Measurements from ENCODE around the gene DGCR8.

DGCR8 gene

DNA sequence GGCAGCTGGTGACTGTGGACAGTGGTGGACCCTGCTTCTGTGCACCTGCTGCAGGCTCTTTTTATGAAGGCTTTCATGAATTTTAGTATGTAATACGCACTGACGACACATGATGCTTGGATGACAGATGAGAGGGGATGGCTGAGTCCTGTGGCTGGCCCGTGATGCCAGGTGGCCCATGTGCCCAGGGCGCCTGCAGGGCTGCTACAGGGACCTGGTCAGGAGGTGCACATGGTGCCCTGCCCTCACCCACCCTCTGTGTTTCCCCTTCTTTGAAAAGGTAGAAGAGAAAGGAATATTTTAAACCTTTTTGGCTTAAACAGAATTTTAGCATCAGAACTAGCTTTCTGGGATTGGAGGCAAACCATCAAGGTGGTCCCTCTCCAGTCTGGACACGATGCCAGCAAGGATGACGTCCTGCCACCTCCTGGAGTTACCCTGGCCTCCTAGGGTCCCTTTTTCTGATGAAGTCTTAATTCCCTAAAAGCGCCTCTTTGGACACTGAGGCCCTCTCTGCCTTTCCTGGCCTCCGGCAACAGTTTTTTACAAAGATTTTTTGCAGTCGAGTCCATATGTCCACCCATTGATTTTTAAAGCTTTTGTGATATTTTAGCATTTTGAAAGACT, 30.4 kb downstream of the DGCR8 start:
- H2BK15ac ChIP-seq (ENCODE audit: low read length) = no peak overlapping the region
- no peaks in the 10 kb centered on the region for H3K27me3 ChIP-seq (ENCODE audit: control insufficient read depth in 3 of 3, insufficient read depth in 3 of 3, low read depth in 1 of 3, low read length in 3 of 3)
- peaks cover 90 to 100% of the 10 kb centered on the region in 2 donors for H3K36me3 ChIP-seq (replicated peaks in 1 of 2; ENCODE audit: control insufficient read depth in 2 of 2, insufficient read depth in 2 of 2, low read length in 2 of 2)
- peaks cover 27% of the 10 kb centered on the region for H3K79me1 ChIP-seq (ENCODE audit: low read depth, low read length)
- no peak overlapping the region for H2AK5ac ChIP-seq (ENCODE audit: low read depth, low read length)
- no peak overlapping the region for H2BK120ac ChIP-seq (ENCODE audit: low read depth, low read length)
- H3K14ac ChIP-seq (ENCODE audit: low read length) = no peak overlapping the region
- no peak overlapping the region for H2AFZ ChIP-seq (ENCODE audit: low read length)
- no peak overlapping the region for H3K18ac ChIP-seq (ENCODE audit: low read length)
- DNase-seq (ENCODE audit: low spot score) = no peak
- no peaks in the 10 kb centered on the region for H3K9me3 ChIP-seq (replicated peaks in 1 of 2; ENCODE audit: control insufficient read depth in 2 of 2, insufficient read depth in 1 of 2, low read depth in 1 of 2, low read length in 2 of 2)
- no CpG with 5 or more reads among the region's 9 CpGs for WGBS, 2 donors (ENCODE audit: extremely low coverage in 2 of 2, insufficient read length in 2 of 2, insufficient replicate concordance in 1 of 2)
- no peak overlapping the region for H3K4me2 ChIP-seq (ENCODE audit: insufficient read depth, low read length, poor library complexity, severe bottlenecking)
- no peak overlapping the region for H2BK12ac ChIP-seq (ENCODE audit: low read length)
- no peak overlapping the region for H3K27ac ChIP-seq (replicated peaks; ENCODE audit: low read length)
- H3K4ac ChIP-seq (ENCODE audit: low read length) = no peak overlapping the region
- no peak overlapping the region for H4K8ac ChIP-seq (ENCODE audit: low read depth, low read length)
- no peak overlapping the region for H3K9ac ChIP-seq (ENCODE audit: low read depth, low read length, poor library complexity)
- no peak overlapping the region for H4K91ac ChIP-seq (ENCODE audit: low read depth, low read length, poor library complexity)
- no peaks in the 10 kb centered on the region for H3K4me1 ChIP-seq (ENCODE audit: control insufficient read depth in 2 of 2, insufficient read depth in 1 of 2, low read depth in 1 of 2, low read length in 2 of 2)
- no peak overlapping the region for H3K4me3 ChIP-seq (ENCODE audit: low read length in 2 of 2)
- H2BK5ac ChIP-seq (ENCODE audit: low read length) = no peak overlapping the region
- peak overlapping the region; percentile 95 for H3K23ac ChIP-seq (ENCODE audit: low read depth, low read length, poor library complexity)

DNA sequence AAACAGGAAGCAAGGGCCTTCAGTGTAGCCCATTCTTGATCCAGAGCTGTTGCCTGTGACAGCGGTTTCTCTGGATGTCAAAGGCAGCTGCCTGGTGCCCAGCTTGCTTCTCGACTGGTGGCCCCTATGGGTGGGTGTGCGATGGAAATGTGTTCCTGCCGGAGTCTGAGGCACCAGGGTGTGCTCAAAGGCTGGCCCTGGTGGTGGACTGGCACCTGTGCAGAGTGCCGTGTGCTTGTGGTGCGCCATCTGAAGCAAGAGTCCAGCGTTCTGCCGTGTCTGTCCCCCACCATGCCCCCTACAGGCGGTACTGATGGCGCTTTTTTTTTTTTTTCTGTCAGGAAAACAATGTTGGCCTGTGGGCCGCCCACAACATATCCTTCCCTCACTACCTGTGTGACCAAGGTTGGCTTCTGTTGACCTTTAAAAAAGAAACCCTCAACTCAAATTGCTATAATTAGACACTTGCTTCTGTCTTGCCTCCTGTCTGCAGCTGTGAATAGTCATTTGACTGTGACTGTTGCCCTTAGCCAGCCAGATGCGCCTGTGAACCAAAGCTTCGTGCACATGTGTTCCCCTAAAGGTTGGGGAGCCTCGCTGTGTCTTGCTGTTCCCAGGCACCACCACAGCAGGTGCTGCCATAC, 31.1 kb downstream of the DGCR8 start:
- Histone ChIP-seq H2BK12ac (ENCODE audit: low read length) (no peak overlapping the region), H3K4me2 (ENCODE audit: insufficient read depth, low read length, poor library complexity, severe bottlenecking) (no peak overlapping the region), H3K14ac (ENCODE audit: low read length) (no peak overlapping the region), H3K18ac (ENCODE audit: low read length) (no peak overlapping the region), H3K27ac (replicated peaks; ENCODE audit: low read length) (peak overlapping the region; percentile 56), H2BK5ac (ENCODE audit: low read length) (no peak overlapping the region), H3K9ac (ENCODE audit: low read depth, low read length, poor library complexity) (peak overlapping the region; percentile 12), H3K9me3 (replicated peaks in 1 of 2; ENCODE audit: control insufficient read depth in 2 of 2, insufficient read depth in 1 of 2, low read depth in 1 of 2, low read length in 2 of 2) (no peaks in the 10 kb centered on the region), H2AK5ac (ENCODE audit: low read depth, low read length) (no peak overlapping the region), H3K79me1 (ENCODE audit: low read depth, low read length) (peaks cover 29% of the 10 kb centered on the region), H3K23ac (ENCODE audit: low read depth, low read length, poor library complexity) (peak overlapping the region; percentile 89), H3K4ac (ENCODE audit: low read length) (no peak overlapping the region), H3K27me3 (ENCODE audit: control insufficient read depth in 3 of 3, insufficient read depth in 3 of 3, low read depth in 1 of 3, low read length in 3 of 3) (no peaks in the 10 kb centered on the region), H2AFZ (ENCODE audit: low read length) (no peak overlapping the region), H2BK120ac (ENCODE audit: low read depth, low read length) (no peak overlapping the region), H3K4me1 (ENCODE audit: control insufficient read depth in 2 of 2, insufficient read depth in 1 of 2, low read depth in 1 of 2, low read length in 2 of 2) (peaks cover 2 to 3% of the 10 kb centered on the region in 2 donors), H4K8ac (ENCODE audit: low read depth, low read length) (no peak overlapping the region), H3K36me3 (replicated peaks in 1 of 2; ENCODE audit: control insufficient read depth in 2 of 2, insufficient read depth in 2 of 2, low read length in 2 of 2) (peaks cover 89 to 100% of the 10 kb centered on the region in 2 donors), H2BK15ac (ENCODE audit: low read length) (no peak overlapping the region), H3K4me3 (ENCODE audit: low read length in 2 of 2) (no peak overlapping the region), H4K91ac (ENCODE audit: low read depth, low read length, poor library complexity) (no peak overlapping the region)
- WGBS, 2 donors (ENCODE audit: extremely low coverage in 2 of 2, insufficient read length in 2 of 2, insufficient replicate concordance in 1 of 2) = no CpG with 5 or more reads among the region's 14 CpGs
- no peak for DNase-seq (ENCODE audit: low spot score)

DNA sequence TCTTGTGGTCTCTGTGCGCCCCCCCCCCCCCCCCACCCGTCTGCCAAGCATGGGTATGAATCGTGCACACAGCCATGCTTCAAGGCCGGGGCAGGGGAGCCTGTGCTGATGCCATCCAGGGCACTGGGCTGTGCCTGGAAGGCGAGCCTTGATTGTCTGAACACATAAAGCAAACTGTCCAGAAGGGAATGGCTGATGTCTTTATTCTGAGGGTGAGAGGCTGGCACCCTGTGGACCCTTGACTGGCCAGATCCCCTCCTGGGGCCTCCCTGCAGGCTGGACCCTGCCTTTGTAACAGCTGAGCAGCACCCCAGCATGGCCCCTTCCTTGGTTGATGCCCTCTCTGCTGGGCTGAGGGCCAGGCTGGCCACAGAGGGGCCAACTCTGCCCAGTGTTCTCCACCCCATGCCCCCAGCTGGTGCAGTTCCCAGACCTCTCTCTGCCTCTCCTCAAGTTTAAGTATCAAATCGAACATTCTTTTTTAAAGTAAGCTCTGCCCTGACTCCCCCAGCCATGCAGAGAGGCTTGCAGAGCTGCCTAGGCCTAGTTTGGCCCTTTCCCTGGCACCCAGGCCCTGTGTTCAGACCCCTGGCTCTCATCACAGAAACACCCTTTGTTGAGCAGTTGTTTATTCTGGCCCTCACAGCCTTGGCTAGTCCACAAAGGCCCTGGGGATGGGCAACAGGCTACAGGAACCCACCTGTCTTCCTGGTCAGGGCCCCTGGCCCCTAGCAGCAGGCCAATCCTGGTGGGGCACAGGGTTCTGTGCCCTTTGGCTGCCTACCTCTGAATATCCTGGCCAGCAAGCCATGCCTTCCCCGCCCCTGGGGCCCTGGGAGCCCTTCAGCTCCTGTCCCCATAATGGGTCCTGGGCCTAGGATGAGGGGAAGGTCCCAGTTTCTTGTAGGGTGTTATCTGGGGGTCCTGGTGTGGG, 31.9 kb downstream of the DGCR8 start:
- Histone ChIP-seq H3K9ac (ENCODE audit: low read depth, low read length, poor library complexity) (no peak overlapping the region), H4K8ac (ENCODE audit: low read depth, low read length) (no peak overlapping the region), H2AFZ (ENCODE audit: low read length) (no peak overlapping the region), H3K27me3 (ENCODE audit: control insufficient read depth in 3 of 3, insufficient read depth in 3 of 3, low read depth in 1 of 3, low read length in 3 of 3) (no peaks in the 10 kb centered on the region), H3K9me3 (replicated peaks in 1 of 2; ENCODE audit: control insufficient read depth in 2 of 2, insufficient read depth in 1 of 2, low read depth in 1 of 2, low read length in 2 of 2) (no peaks in the 10 kb centered on the region), H2BK120ac (ENCODE audit: low read depth, low read length) (no peak overlapping the region), H3K4me3 (ENCODE audit: low read length in 2 of 2) (no peak overlapping the region), H4K91ac (ENCODE audit: low read depth, low read length, poor library complexity) (no peak overlapping the region), H3K4me1 (ENCODE audit: control insufficient read depth in 2 of 2, insufficient read depth in 1 of 2, low read depth in 1 of 2, low read length in 2 of 2) (peaks cover 3 to 4% of the 10 kb centered on the region in 2 donors), H3K14ac (ENCODE audit: low read length) (no peak overlapping the region), H3K4me2 (ENCODE audit: insufficient read depth, low read length, poor library complexity, severe bottlenecking) (no peak overlapping the region), H3K79me1 (ENCODE audit: low read depth, low read length) (peaks cover 34% of the 10 kb centered on the region), H2BK15ac (ENCODE audit: low read length) (no peak overlapping the region), H2BK12ac (ENCODE audit: low read length) (no peak overlapping the region), H2BK5ac (ENCODE audit: low read length) (no peak overlapping the region), H3K36me3 (replicated peaks in 1 of 2; ENCODE audit: control insufficient read depth in 2 of 2, insufficient read depth in 2 of 2, low read length in 2 of 2) (peaks cover 81 to 92% of the 10 kb centered on the region in 2 donors), H2AK5ac (ENCODE audit: low read depth, low read length) (peak overlapping the region; percentile 13), H3K4ac (ENCODE audit: low read length) (no peak overlapping the region), H3K18ac (ENCODE audit: low read length) (no peak overlapping the region), H3K23ac (ENCODE audit: low read depth, low read length, poor library complexity) (peak overlapping the region; percentile 85), H3K27ac (replicated peaks; ENCODE audit: low read length) (no peak overlapping the region)
- no peak for DNase-seq (ENCODE audit: low spot score)
- WGBS, 2 donors (ENCODE audit: extremely low coverage in 2 of 2, insufficient read length in 2 of 2, insufficient replicate concordance in 1 of 2) = no CpG with 5 or more reads among the region's 7 CpGs

Data from neuronal stem cell (in vitro differentiated cells).